ENCODE data around the gene CTXN3. TPM values are rescaled to one million over a fixed set of nuclear protein-coding genes. Genes with fewer than 3 reads are reported as not detected.

Gene CTXN3
- total and polyA plus RNA-seq, 2 donors (not counting 3 experiments of a cell fraction or from before 2014, with no cell fraction given): not detected

GRCh38 chr5:127608077-127608660 is 40.7 kb upstream of the CTXN3 start:
- intact Hi-C loops (cut with micrococcal nuclease) (no loop called here), dilution Hi-C loops (cut with MboI; ENCODE audit: extremely low pct_ligation_motif_present, low sequenced_read_pairs) (no loop called here)
- Histone ChIP-seq H3K4me2 (ENCODE audit: insufficient read depth, low read length) (no peak overlapping the region), H3K79me2 (ENCODE audit: control insufficient read depth, insufficient read depth, low read length) (no peaks in the 10 kb centered on the region), H3K27me3 (ENCODE audit: control insufficient read depth in 2 of 2, insufficient read depth in 2 of 2, low read length in 2 of 2) (peaks cover 0 to 3% of the 10 kb centered on the region in 2 experiments), H3K36me3 (ENCODE audit: control insufficient read depth in 2 of 2, extremely low read depth in 1 of 2, insufficient read depth in 2 of 2, low read length in 2 of 2) (no peaks in the 10 kb centered on the region), H3K9ac (replicated peaks; ENCODE audit: extremely low read depth, insufficient read depth, low read length) (no peak overlapping the region), H3K27ac (ENCODE audit: insufficient read depth, low read depth, low read length) (no peak overlapping the region), H3K4me1 (ENCODE audit: control insufficient read depth, extremely low read depth, insufficient read depth, low read length) (no peaks in the 10 kb centered on the region), H3K4me3 (replicated peaks in 1 of 3; ENCODE audit: insufficient read depth in 1 of 3, low read depth in 1 of 3, low read length in 3 of 3) (no peak overlapping the region), H2AFZ (ENCODE audit: low read depth, low read length) (no peak overlapping the region), H3K9me3 (replicated peaks; ENCODE audit: control insufficient read depth, insufficient read depth, low read length) (no peaks in the 10 kb centered on the region), H4K20me1 (replicated peaks; ENCODE audit: control insufficient read depth, extremely low read depth, insufficient read depth, low read length) (no peaks in the 10 kb centered on the region), H3K9me1 (replicated peaks; ENCODE audit: control insufficient read depth, extremely low read depth, insufficient read depth, low read length) (no peaks in the 10 kb centered on the region)
- ChIA-PET CTCF (interaction anchor here (1.0 to 1.1 kb wide), 2 partner anchors 10 kb away, joined by 3 to 4 read pairs; no protein-coding TSS in a partner anchor), POLR2A (no interaction called here)
- peak; percentile 21 for FAIRE-seq
- TF ChIP-seq JUN (IDR thresholded peaks at IDR 0.05; ENCODE audit: borderline replicate concordance, insufficient read depth, insufficient read length, low read depth) (no peak), MAX (IDR thresholded peaks at IDR 0.05; ENCODE audit: insufficient read depth, insufficient read length) (no peak), EZH2 (IDR thresholded peaks at IDR 0.05; ENCODE audit: borderline replicate concordance, low read depth, low read length, severe bottlenecking) (no peak), POLR2AphosphoS5 (IDR thresholded peaks at IDR 0.05; ENCODE audit: insufficient read depth, low read depth, low read length) (no peak), MYC (IDR thresholded peaks at IDR 0.05; ENCODE audit: low read depth, low read length) (no peak), POLR2A (IDR thresholded peaks at IDR 0.05; ENCODE audit: low read depth, low read length) (no peak), FOS (IDR thresholded peaks at IDR 0.05; ENCODE audit: borderline replicate concordance, insufficient read depth, low read length) (no peak), GATA2 (IDR thresholded peaks at IDR 0.05; ENCODE audit: insufficient read depth, insufficient read length, low read depth, low read length) (no peak), CTCF (IDR thresholded peaks at IDR 0.05; ENCODE audit: extremely low read depth in 1 of 2, insufficient read depth in 1 of 2, low read depth in 1 of 2, low read length in 2 of 2) (no peak)
- no TSS peak for BruUV-seq (replicated peaks)
- DNase-seq (ENCODE audit: low read depth, low spot score): no peak
